Measurements from ENCODE around the gene ZBTB1.

ZBTB1 gene

GRCh38 chr14:64504310-64504896 is at the start of gene ZBTB1:
TSS of gene ZBTB1 (plus strand) at chr14:64504770. CDS start at chr14:64521505, 16,735 bp downstream.
- H3K27ac ChIP-seq = peak within 1 kb of the TSS; percentile 99 to 100

GRCh38 chr14:64459405-64460136 is 45.0 kb upstream of the ZBTB1 start:
- no peak for DNase-seq (ENCODE audit: low spot score)
- TF ChIP-seq CTCF (IDR thresholded peaks at IDR 0.05) = no peak
- no peak overlapping the region for H3K27ac ChIP-seq
- H3K4me3 ChIP-seq = no peak overlapping the region

More at GRCh38 chr14:64504310-64504896, at the start of gene ZBTB1:
- H3K4me3 ChIP-seq = peak within 1 kb of the TSS; percentile 91
- no peak for TF ChIP-seq CTCF (IDR thresholded peaks at IDR 0.05)
- peak; percentile 95 for DNase-seq (ENCODE audit: low spot score)

- Histone ChIP-seq H3K27ac (no peak overlapping the region), H3K4me3 (no peak overlapping the region)
- TF ChIP-seq CTCF (IDR thresholded peaks at IDR 0.05) = no peak
Observed at GRCh38 chr14:64461221-64461620, 43.3 kb upstream of the ZBTB1 start.

GRCh38 chr14:64463195-64463594 is 41.4 kb upstream of the ZBTB1 start:
- no peak for TF ChIP-seq CTCF (IDR thresholded peaks at IDR 0.05)
- no peak overlapping the region for H3K27ac ChIP-seq
- H3K4me3 ChIP-seq = no peak overlapping the region
- no peak for DNase-seq (ENCODE audit: low spot score)

More at GRCh38 chr14:64461221-64461620, 43.3 kb upstream of the ZBTB1 start:
- no peak for DNase-seq (ENCODE audit: low spot score)

GRCh38 chr14:64463873-64464272 is 40.7 kb upstream of the ZBTB1 start:
- no peak for DNase-seq (ENCODE audit: low spot score)
- Histone ChIP-seq H3K4me3 (no peak overlapping the region), H3K27ac (no peak overlapping the region)
- TF ChIP-seq CTCF (IDR thresholded peaks at IDR 0.05) = no peak

- Histone ChIP-seq H3K4me3 (peak overlapping the region; percentile 88), H3K27ac (peak overlapping the region; percentile 64 to 83)
- TF ChIP-seq CTCF (IDR thresholded peaks at IDR 0.05) = no peak
- DNase-seq (ENCODE audit: low spot score) = no peak
Observed at GRCh38 chr14:64464651-64465050, 39.9 kb upstream of the ZBTB1 start.

All from coronary artery (tissue), 2 donors.